Peyer's patch (tissue), 4 donors: Measurements from ENCODE around the gene CHST3. TPM values are rescaled to one million over a fixed set of nuclear protein-coding genes. Genes with fewer than 3 reads are reported as not detected.
A peak's percentile ranks its signal among the peaks of the same experiment; 100 is the strongest.

Experiments used
- DNase-seq, 3 donors: peaks; one replicate each; pipeline ENCODE4 v3.0.0-alpha.2; 2017 to 2019
- H3K27ac ChIP-seq, 4 donors: fragments of 200-600 bp; sonication (generic); one replicate each; pipeline ENCODE4 v1.5.1; 2016 to 2019
- H3K27me3 ChIP-seq, 2 donors: fragments of 200-600 bp; sonication (generic); one replicate each; pipeline ENCODE4 v1.5.1; 2019
- H3K36me3 ChIP-seq, 3 donors: fragments of 200-600 bp; sonication (generic); one replicate each; pipeline ENCODE4 v1.5.1; 2016 to 2019
- H3K4me1 ChIP-seq, 4 donors: fragments of 200-600 bp; sonication (generic); one replicate each; pipeline ENCODE4 v1.5.1; 2016 to 2019
- H3K4me3 ChIP-seq, 4 donors: fragments of 200-600 bp; sonication (generic); 1 replicate in 3 of 4; 2 replicates in 1 of 4; pipeline ENCODE4 v1.5.1; 2016 to 2019; ENCODE audit warnings: mild to moderate bottlenecking in 1 of 4
- H3K9me3 ChIP-seq, 4 donors: fragments of 200-600 bp; sonication (generic); one replicate each; pipeline ENCODE4 v1.5.1; 2016 to 2019; ENCODE audit warnings: mild to moderate bottlenecking in 1 of 4
- POLR2A ChIP-seq, 2 donors: fragments of 450-650 bp; IDR thresholded peaks; one replicate each; pipeline ENCODE4 v1.5.1; 2017; ENCODE audit warnings: antibody characterized with exemption in 2 of 2, mild to moderate bottlenecking in 2 of 2, moderate library complexity in 2 of 2
- total RNA-seq, 4 donors: library from RNA; depleted of rRNA; stranded (reverse); fragments of >200 nt; gene quantifications; one replicate each; pipeline ENCODE4 v1.1.0, GENCODE V29; 2016
- TF ChIP-seq, protein P1 (sequence below), 6 experiments: fragments of 450-650 bp in 4 of 6; fragments of 200-600 bp in 2 of 6; sonication (generic) in 1 of 6; IDR thresholded peaks; one replicate each; pipeline ENCODE4 v1.5.1; 2017 to 2019; ENCODE audit warnings: antibody characterized with exemption in 6 of 6, mild to moderate bottlenecking in 3 of 6, moderate library complexity in 1 of 6

The CHST3 gene
- total RNA-seq, 4 donors from 2014 or later = 0.88 to 9.1 (median 3.0) TPM

GRCh38 chr10:72006026-72006425 lies 41.8 kb downstream of the CHST3 start:
- Histone ChIP-seq H3K27me3 (no peaks in the 10 kb centered on the region), H3K9me3 (no peaks in the 10 kb centered on the region), H3K4me3 (no peak overlapping the region), H3K27ac (no peak overlapping the region), H3K36me3 (no peaks in the 10 kb centered on the region), H3K4me1 (peaks cover 0 to 26% (median 0%) of the 10 kb centered on the region in 4 donors)
- no peak for DNase-seq
- TF ChIP-seq POLR2A (IDR thresholded peaks at IDR 0.05) = no peak
- TF ChIP-seq, protein P1, sequence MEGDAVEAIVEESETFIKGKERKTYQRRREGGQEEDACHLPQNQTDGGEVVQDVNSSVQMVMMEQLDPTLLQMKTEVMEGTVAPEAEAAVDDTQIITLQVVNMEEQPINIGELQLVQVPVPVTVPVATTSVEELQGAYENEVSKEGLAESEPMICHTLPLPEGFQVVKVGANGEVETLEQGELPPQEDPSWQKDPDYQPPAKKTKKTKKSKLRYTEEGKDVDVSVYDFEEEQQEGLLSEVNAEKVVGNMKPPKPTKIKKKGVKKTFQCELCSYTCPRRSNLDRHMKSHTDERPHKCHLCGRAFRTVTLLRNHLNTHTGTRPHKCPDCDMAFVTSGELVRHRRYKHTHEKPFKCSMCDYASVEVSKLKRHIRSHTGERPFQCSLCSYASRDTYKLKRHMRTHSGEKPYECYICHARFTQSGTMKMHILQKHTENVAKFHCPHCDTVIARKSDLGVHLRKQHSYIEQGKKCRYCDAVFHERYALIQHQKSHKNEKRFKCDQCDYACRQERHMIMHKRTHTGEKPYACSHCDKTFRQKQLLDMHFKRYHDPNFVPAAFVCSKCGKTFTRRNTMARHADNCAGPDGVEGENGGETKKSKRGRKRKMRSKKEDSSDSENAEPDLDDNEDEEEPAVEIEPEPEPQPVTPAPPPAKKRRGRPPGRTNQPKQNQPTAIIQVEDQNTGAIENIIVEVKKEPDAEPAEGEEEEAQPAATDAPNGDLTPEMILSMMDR (IDR thresholded peaks at IDR 0.05) = no peak

- Histone ChIP-seq H3K4me3 (no peak overlapping the region), H3K9me3 (no peaks in the 10 kb centered on the region), H3K36me3 (no peaks in the 10 kb centered on the region), H3K4me1 (peaks cover 0 to 26% (median 0%) of the 10 kb centered on the region in 4 donors), H3K27me3 (no peaks in the 10 kb centered on the region), H3K27ac (peak overlapping the region in 1 of 4 donors; percentile 30)
- no peak for TF ChIP-seq POLR2A (IDR thresholded peaks at IDR 0.05)
- TF ChIP-seq, protein P1 (IDR thresholded peaks at IDR 0.05) = no peak
- no peak for DNase-seq
Measured at GRCh38 chr10:72007246-72007892, 43.2 kb downstream of the CHST3 start.

- DNase-seq = no peak
- peaks cover 0 to 26% (median 0%) of the 10 kb centered on the region in 4 donors for H3K4me1 ChIP-seq
- no peaks in the 10 kb centered on the region for H3K36me3 ChIP-seq
- no peak for TF ChIP-seq POLR2A (IDR thresholded peaks at IDR 0.05)
- TF ChIP-seq, protein P1 (IDR thresholded peaks at IDR 0.05) = no peak
- peak overlapping the region; percentile 26 to 91 (median 62) for H3K27ac ChIP-seq
- no peaks in the 10 kb centered on the region for H3K27me3 ChIP-seq
- no peak overlapping the region for H3K4me3 ChIP-seq
- H3K9me3 ChIP-seq = no peaks in the 10 kb centered on the region
Measured at GRCh38 chr10:72008096-72008981, 44.1 kb downstream of the CHST3 start.

GRCh38 chr10:72009051-72009424 lies 44.8 kb downstream of the CHST3 start:
- Histone ChIP-seq H3K4me1 (peaks cover 0 to 26% (median 0%) of the 10 kb centered on the region in 4 donors), H3K27ac (peak overlapping the region; percentile 26 to 91 (median 62)), H3K9me3 (no peaks in the 10 kb centered on the region), H3K36me3 (no peaks in the 10 kb centered on the region), H3K4me3 (no peak overlapping the region), H3K27me3 (no peaks in the 10 kb centered on the region)
- TF ChIP-seq POLR2A (IDR thresholded peaks at IDR 0.05) = no peak
- TF ChIP-seq, protein P1 (IDR thresholded peaks at IDR 0.05) = no peak
- no peak for DNase-seq

DNA sequence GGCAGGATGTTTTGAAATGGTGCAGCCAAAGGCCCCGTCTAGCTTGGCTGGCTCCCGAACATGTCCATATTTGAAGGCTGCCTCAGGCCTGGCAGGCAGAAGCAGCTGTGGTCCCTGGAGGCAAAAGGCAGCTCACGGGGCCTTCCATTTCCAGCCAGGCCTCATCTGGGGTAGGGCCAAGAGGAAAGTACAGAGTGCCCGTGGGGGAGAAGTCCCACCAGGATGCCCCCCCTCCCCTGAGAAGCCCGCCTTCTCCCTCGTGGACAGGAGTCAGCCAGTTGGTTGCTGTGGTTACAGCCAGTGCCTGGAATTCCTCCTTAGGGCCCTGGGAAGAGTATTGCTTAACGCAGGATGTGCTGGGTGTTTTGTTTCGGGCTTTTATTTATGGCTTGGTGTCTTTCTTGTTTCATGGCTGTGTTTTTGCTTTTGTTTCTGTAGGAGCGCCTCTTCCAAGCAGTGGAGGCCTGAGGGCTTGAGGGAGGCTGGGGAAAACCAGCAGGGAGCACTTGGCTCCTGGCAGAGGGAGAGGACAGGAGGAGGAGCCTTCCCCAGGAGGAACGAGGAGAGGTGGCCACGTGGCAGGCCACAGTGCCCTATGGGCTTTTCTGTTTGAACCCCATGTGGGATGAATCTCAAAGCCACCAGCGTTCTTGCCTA lies 45.4 kb downstream of the CHST3 start:
- H3K9me3 ChIP-seq = no peaks in the 10 kb centered on the region
- peak in 2 of 3 donors; percentile 38 to 83 for DNase-seq
- no peak overlapping the region for H3K4me3 ChIP-seq
- H3K36me3 ChIP-seq = no peaks in the 10 kb centered on the region
- TF ChIP-seq, protein P1 (IDR thresholded peaks at IDR 0.05) = no peak
- H3K4me1 ChIP-seq = peaks cover 0 to 26% (median 0%) of the 10 kb centered on the region in 4 donors
- H3K27ac ChIP-seq = peak overlapping the region; percentile 47 to 91 (median 62)
- H3K27me3 ChIP-seq = no peaks in the 10 kb centered on the region
